Medulla oblongata (tissue), 1 donor: ENCODE measurements around the gene PLCL2.
"Not testable (repeated sequence)": the region's sequence is repeated elsewhere in the genome, so short reads cannot be mapped to it uniquely, and the experiment has no call there.

Experiments used
- DNase-seq: peaks from one replicate; pipeline ENCODE4 v3.0.0-alpha.2; 2015; ENCODE audit errors: extremely low spot score

The PLCL2 gene

GRCh38 chr3:17119201-17120072, 234.7 kb downstream of the PLCL2 start:
- no peak for DNase-seq

DNA sequence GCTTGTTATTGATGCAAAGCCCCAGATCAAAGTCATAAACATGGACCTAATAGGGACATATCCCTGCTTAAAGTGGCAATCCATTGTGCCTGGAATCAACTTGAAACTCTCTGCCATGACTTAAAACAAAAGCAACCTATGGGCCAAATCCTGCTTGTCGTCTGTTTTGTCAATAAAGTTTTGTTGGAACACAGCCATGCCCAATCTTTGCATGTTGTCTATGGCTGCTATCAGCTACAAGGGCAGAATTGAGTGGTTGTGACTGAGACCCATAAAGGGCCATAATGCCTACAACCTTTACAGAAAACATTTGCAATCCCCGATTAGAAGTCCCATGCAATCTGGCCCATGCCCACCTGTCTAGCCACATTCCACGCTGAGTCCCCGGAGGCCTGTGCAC, 235.4 kb downstream of the PLCL2 start:
- no peak for DNase-seq

- DNase-seq: no peak
Measured at GRCh38 chr3:17121336-17121735, 236.6 kb downstream of the PLCL2 start.

GRCh38 chr3:17122758-17123157, 238.0 kb downstream of the PLCL2 start:
- no peak for DNase-seq

DNA sequence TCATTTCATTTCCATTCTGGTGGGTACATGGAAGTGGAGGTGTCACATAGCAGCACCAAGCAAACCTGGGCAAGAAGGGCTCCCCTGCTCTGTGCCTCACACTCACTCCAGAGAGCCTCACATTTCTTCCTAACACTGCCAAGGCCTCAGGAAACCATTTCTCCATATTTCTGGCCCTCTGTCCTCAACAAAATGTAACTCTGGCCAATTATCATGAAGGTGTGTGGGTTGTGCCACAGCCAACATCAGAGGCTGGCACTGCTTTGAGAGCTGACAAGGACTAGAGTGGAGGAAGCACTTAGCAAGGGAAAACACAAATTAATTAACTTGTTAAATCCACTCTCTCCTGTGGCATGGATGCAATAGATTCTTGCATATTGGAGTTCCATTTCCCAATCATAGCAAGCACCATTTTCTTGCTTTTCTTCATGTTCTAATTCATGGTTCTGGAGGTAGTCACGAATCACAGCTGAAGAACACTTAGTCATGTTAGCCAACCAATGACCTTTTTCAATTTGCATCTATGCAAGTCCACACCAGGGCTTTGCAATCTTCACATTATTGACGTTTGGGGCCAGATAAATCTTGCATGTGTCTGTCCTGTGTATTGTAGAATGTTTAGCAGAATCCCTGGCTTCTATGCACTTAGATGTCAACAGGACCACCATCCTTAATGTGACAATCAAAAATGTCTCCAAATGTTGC, 241.1 kb downstream of the PLCL2 start:
- DNase-seq: no peak

GRCh38 chr3:17128671-17129070, 243.9 kb downstream of the PLCL2 start:
- DNase-seq: not testable (repeated sequence)

- no peak for DNase-seq
Measured at GRCh38 chr3:17129556-17129955, 244.8 kb downstream of the PLCL2 start.

DNA sequence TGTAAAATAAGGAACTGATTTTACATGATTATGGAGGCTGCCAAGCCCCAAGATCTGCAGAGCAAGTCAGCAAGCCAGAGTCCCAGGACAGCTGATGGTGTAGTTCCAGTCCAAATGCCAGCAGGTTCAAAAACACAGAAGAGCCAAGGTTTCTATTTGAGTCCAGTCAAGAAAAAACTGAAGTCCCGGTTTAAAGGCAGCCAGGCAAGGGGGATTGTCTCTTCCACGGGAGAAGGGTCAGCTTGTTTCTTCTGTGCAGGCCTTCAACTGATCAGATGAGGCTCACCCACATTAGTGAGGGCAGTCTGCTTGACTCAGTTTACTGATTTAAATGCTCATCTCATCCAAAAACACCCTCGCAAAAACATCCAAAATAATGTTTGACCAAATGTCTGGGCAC, 246.2 kb downstream of the PLCL2 start:
- no peak for DNase-seq

DNA sequence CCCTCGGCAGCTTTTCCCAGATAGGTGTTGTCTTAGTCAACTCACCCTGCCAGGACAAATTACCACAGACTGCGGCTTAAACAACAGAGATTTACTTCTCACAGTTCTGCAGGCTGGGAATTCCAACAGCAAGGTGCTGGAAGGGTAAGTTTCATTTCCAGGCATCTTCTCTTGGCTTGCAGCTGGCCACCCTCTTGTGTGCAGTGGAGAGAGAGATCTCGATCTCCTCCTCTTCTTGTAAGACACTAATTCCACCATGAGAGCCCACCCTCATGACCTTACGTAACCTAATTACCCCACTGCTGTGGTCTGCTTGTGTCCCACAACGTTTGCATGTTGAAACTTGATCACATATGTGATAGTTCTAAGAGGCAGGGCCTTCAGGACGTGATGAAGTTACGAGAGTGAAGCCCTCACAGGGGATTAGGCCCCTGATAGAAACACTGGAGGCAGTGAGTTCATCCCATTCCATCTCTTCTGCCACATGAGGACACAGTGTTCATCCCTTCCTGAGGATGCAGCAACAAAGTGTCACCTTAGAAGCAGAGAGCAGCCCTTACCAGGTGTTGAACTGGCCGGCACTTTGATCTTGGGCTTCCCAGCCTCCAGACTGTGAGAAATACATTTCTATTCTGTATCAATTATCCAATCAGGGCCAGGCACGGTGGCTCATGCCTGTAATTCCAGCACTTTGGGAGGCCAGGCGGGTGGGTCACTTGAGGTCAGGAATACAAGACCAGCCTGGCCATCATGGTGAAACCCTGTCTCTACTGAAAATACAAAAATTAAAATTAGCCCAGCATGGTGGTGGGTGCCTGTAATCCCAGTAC, 247.7 kb downstream of the PLCL2 start:
- no peak for DNase-seq

DNA sequence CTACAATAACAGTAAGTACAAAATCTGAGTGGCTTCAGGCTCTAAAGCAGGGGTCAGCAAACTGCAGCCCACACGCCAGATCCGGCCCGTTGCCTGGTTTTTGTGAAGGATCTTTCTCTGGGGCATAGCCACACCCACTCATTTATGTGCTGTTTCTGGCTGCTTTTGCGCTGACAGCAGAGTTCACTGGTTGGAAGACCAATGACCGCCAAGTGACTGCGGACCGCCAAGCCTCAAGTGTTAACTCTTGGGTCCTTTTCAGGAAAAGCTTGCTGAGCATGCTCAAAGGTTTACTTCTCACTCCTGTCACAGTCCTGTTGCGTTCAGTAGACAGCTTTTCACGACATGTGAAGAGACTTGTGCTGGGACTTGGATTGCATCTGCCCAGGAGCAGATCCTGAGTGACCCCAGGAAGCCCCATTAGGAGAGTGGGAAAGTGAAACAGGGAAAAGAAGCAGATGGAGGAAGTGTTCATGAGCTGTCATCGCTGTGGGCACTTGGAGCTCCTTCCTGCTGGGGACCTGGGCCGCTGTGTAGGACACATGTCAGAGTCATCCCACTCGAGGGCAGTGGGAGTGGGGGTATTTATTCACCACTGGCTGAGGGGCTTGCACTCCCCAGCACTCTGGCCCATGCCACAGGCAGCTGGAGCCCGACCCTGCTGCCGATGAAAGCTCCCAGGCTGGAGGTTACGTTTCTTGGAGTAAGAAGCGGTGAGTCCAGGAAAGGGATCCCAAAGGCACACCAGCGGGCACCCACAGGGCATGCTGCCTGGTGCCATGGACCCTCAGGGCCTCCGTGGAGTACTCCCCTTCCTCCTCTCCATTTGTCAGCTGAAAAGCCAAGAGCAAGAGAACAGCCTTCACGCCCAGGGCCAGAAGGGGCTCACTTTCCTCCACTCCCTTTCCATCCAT, 249.1 kb downstream of the PLCL2 start:
- no peak for DNase-seq

- DNase-seq: no peak
Measured at GRCh38 chr3:17135696-17136095, 250.9 kb downstream of the PLCL2 start.

DNA sequence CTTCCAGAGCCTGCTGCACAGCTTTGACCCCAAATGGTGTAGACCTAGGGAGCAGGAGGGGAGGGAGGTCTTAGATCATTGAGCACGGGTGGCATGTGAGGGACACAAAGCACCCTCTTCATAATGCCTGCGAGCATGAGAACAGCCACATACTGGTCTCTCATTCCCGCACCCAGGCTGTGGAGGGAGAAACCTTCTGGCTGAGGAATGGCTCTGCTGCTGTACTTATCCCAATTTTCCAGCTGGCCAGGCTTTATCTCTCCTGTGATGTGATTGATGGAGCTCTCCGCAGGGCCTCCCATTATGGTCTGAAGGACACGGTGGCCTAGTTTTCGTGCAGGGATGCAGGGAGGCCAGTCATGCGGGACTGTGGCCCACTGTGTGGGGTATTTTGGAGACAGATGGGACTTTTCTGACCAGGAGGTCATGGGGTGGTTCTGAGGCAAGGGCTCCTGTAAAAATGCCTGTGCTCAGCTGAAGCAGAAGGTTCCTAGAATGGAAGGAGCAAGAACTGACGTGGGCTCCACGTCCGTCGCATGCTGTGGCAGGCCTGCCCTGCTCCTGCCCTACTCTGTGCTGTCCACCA, 251.5 kb downstream of the PLCL2 start:
- peak; percentile 66 for DNase-seq

- DNase-seq: no peak
Measured at GRCh38 chr3:17137321-17137826, 252.6 kb downstream of the PLCL2 start.

- peak; percentile 19 for DNase-seq
Measured at GRCh38 chr3:17138246-17139039, 253.7 kb downstream of the PLCL2 start.
